GM10847 (cell line): Measurements from ENCODE around the gene RAB8B.
A peak's percentile ranks its signal among the peaks of the same experiment; 100 is the strongest.

ENCODE experiments used
- POLR2A ChIP-seq: IDR thresholded peaks from 2 replicates; pipeline ENCODE4 v1.6.1; 2011; ENCODE audit not compliant: insufficient read length; ENCODE audit errors: extremely low read depth

RAB8B gene

GRCh38 chr15:63260791-63261190, 71.4 kb downstream of the RAB8B start:
- TF ChIP-seq POLR2A, result no peak

DNA sequence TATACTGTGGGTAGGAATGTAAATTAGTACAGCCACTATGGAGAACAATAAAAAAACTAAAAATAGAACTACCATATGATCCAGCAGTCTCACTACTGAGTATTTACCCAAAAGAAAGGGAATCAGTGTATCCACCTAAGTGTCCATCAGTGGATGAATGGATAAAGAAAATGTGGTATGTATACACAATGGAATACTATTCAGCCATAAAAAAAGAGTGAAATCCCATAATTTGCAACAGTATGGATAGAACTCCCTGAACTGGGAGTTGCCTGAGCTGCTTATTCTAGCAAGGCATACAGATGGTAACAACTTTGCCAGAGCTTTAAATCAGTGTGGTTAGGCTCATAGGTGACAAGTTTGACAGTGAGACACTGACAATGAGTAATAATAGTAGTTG, 71.9 kb downstream of the RAB8B start:
- TF ChIP-seq POLR2A, result no peak

GRCh38 chr15:63263519-63263918, 74.1 kb downstream of the RAB8B start:
- no peak for TF ChIP-seq POLR2A

- no peak for TF ChIP-seq POLR2A
Measured at GRCh38 chr15:63264688-63265293, 75.4 kb downstream of the RAB8B start.

GRCh38 chr15:63274427-63274826, 85.0 kb downstream of the RAB8B start:
- TF ChIP-seq POLR2A, result no peak

- no peak for TF ChIP-seq POLR2A
Measured at GRCh38 chr15:63276342-63277037, 87.1 kb downstream of the RAB8B start.

DNA sequence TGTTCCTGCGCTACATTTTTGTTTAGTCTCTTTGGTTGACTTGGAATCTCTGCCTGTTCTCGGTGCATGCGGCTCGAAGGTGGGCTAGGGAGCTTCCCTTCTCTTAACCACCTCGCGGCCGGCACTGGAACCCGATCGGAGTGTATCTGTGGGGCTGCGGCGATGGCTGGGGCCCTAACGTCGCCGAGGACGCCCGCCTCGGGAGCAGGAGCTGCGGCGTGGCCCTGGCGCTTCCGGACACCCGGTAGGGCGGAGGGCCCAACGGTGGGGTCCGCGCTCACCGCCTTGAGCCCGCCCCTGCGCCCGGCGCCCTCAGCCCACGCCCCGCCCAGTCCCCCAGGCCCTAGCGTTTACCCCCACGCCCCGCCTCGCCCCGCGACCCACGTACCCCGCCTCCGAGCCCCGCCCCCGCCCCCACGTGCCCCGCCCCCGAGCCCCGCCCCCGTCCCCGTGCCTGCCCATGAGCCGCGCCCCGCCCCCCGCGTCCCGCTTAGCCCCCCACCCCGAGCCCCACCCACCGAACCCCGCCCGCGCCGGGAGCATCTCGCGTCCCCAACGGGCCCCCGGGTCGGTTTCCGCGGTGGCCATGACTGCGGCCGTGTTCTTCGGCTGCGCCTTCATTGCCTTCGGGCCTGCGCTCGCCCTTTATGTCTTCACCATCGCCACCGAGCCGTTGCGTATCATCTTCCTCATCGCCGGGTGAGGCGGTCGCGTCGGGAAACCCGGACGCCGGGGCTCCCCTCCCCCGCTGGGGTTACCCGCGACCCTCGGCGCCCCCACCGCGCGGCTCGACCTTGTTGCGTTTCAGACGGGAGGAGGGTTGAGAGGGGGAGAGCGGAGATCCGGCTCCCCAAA, 87.9 kb downstream of the RAB8B start, which contains the start of gene APH1B:
APH1B (plus strand) TSS at position 568 of the 855 bp plus-strand sequence; CDS start at position 587, 19 bp downstream.
- TF ChIP-seq POLR2A, result peak; percentile 57

GRCh38 chr15:63277893-63278456, 88.6 kb downstream of the RAB8B start:
- no peak for TF ChIP-seq POLR2A

DNA sequence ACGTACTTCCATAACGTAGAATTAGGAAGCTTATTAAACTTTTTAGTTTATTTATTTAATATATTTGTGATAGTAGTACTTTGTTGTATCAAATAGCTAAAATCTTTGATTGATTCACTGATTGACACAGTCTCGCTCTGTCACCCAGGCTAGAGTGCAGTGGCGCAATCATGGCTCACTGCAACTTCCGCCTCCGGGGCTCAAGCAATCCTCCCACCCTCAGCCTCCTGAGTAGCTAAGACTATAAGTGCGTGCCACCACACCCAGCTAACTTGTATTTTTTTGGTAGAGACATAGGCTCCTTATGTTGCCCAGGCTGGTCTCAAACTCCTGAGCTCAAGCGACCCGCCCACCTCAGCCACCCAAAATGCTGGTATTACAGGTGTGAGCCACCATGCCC, 93.7 kb downstream of the RAB8B start:
- TF ChIP-seq POLR2A, result no peak

DNA sequence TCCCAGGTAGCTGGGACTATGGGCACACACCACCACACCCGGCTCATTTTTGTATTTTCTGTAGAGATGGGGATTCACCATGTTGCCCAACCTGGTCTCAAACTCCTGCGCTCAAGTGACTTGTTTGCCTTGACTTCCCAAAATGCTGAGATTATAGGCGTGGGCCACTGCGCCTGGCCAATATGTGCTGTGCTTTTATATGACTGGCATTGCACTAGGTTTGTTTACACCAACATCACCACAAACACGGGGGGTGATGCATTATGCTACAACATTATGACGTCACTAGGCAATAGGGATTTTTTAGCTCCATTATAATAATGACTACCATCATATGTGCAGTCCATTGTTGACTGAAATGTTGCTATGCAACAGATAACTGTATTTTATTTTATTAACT, 94.9 kb downstream of the RAB8B start:
- no peak for TF ChIP-seq POLR2A

DNA sequence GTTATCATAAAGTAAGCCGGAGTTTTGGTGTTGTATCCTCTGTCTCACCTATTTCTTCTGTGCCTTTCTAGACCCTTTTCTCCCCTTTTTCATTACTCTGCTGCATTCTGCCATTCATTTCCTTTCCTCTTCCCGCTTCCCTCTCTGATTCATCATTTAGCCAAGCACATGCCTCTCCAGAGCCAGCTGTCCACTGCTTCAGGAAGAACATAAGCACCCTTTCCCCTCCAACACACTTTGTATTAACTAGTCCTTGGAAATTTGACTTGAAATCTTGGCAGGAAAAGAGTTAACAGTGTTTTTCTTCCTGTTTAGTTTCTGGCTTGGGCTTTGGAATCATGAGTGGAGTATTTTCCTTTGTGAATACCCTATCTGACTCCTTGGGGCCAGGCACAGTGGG, 97.7 kb downstream of the RAB8B start:
- TF ChIP-seq POLR2A, result no peak

DNA sequence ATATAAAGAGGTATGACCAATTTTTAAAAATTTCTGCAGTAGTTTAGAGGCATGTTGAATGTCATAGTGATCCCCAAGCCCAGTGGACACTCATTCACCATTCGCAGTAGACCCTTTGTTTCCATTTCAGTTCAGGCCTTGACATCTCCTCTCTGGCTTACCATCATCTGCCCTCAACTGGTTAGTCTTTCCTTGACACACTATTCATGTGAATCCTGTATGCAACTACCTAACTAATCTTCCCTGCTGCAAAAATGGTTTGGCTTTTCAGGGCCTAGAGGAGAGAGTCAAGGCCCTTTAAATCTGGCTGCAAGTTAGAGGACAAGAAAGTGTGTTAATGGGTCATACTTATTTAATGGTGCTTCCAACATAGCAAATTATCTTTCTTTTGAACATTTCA, 98.9 kb downstream of the RAB8B start:
- no peak for TF ChIP-seq POLR2A

DNA sequence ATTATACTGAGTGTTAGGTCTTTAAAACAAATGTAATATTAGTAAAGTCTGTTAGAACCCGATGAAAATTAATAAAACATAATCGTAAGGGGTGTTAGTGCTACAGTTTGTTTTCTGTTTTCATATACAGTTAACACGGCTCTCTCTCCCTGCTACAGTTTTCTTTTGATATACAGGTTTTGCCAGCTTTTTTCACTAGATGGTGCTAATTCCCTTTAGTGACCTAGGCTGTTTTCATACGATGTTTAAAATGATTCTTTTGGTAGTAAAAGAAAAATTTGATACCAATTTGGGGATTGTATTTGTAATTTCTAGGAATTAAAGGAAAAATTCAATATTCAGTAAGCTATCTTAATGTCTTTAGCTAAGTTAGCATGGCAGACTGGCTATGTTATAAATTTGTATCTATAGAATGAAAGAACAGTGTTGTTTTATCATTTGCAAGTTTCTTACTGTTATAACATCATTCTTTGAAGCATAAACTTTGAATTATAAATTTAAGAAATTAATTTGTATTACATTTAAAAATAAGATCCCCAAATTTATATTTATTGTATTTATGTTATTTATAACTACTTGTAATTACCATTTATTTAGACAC, 99.5 kb downstream of the RAB8B start:
- TF ChIP-seq POLR2A, result no peak

DNA sequence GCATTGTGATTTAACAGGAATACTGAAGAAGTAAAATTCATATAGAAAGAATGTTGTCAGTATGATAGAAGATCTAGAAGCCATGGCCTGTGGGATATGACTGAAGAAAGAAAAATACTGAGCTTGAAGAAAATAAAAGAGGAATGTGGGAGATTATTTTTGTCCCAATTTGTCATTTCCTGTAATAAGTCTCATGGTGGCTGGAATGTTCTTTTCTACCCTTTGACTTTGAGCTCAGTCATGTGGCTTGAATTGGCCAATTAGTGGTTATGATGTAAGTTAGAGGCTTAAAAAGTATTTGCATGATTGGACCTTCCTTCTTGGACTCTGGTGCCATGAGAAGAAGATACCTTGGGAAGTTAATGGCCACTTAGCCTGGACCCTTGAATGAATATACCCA, 102.1 kb downstream of the RAB8B start:
- no peak for TF ChIP-seq POLR2A

- TF ChIP-seq POLR2A, result no peak
Measured at GRCh38 chr15:63292241-63292640, 102.8 kb downstream of the RAB8B start.
